Activated CD4-positive, alpha-beta memory T cell treated with anti-CD3 and anti-CD28 coated beads, Interleukin-2, amount 10 ng/mL, durations not matched to agents 7 days and 5 days (primary cell): ENCODE data around the gene SULT4A1. TPM values are rescaled to one million over a fixed set of nuclear protein-coding genes. Genes with fewer than 3 reads are reported as not detected.

Experiments
- CTCF ChIA-PET: fragments of 350-600 bp; sonication (Branson Sonifier 250); formaldehyde crosslinking; loops from one replicate; lab custom pipeline; 2021; ENCODE audit warnings: antibody characterized with exemption, inconsistent platforms; lab: Charles Lee
- POLR2A ChIA-PET: fragments of 350-600 bp; sonication (Branson Sonifier 250); formaldehyde crosslinking; loops from one replicate; lab custom pipeline; 2021; ENCODE audit warnings: antibody characterized with exemption; lab: Charles Lee
- DNase-seq: peaks from one replicate; pipeline ENCODE4 v3.0.0-alpha.2; 2020
- H3K27ac Mint-ChIP-seq: one replicate; pipeline ENCODE4 v1.8.0; 2021; ENCODE audit warnings: mild to moderate bottlenecking, mixed read lengths
- H3K27me3 Mint-ChIP-seq: one replicate; pipeline ENCODE4 v1.8.0; 2021; ENCODE audit warnings: mixed read lengths
- H3K36me3 Mint-ChIP-seq: one replicate; pipeline ENCODE4 v1.8.0; 2021; ENCODE audit warnings: low read depth, mixed read lengths
- H3K4me1 Mint-ChIP-seq: one replicate; pipeline ENCODE4 v1.8.0; 2021; ENCODE audit warnings: mixed read lengths
- H3K4me3 Mint-ChIP-seq: one replicate; pipeline ENCODE4 v1.8.0; 2021; ENCODE audit warnings: mild to moderate bottlenecking, mixed read lengths
- H3K9me3 Mint-ChIP-seq: one replicate; pipeline ENCODE4 v1.8.0; 2021; ENCODE audit warnings: mixed read lengths
- total RNA-seq, 2 experiments: library from RNA; stranded (reverse); gene quantifications; one replicate each; pipeline ENCODE4 v1.2.3, GENCODE V29; 2021

SULT4A1 gene
- total RNA-seq, 2 experiments from 2014 or later, result not detected

DNA sequence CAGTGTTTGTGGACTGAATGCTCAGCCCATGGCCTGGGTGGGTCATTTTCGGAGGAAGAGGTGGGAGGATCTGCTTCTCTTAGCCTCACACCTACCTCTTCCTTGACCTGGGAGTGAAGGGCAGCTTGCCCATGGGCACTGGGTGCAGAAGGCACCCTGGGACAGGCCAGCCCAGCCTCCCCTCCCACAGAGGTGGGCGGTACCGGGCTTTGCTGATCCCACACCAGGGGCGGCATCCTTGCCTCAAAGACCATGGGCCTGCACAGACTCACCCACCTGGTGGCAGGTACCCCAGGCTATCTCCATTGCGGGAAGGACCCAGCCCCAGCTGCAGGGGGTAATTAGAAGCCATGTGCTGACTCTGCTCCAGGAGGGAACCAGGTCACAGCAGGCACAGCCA, 31.0 kb upstream of the SULT4A1 start:
- H3K4me1 Mint-ChIP-seq, result no peaks in the 10 kb centered on the region
- H3K9me3 Mint-ChIP-seq, result no peaks in the 10 kb centered on the region
- no peak overlapping the region for H3K4me3 Mint-ChIP-seq
- H3K27ac Mint-ChIP-seq, result no peak overlapping the region
- POLR2A ChIA-PET, result no interaction called here
- CTCF ChIA-PET, result interaction anchor here (0.6 to 1.1 kb wide), 2 partner anchors 10 to 56 kb away, joined by 3 to 4 read pairs; no protein-coding TSS in a partner anchor
- H3K27me3 Mint-ChIP-seq, result peaks cover 35% of the 10 kb centered on the region
- H3K36me3 Mint-ChIP-seq, result no peaks in the 10 kb centered on the region
- DNase-seq, result no peak

DNA sequence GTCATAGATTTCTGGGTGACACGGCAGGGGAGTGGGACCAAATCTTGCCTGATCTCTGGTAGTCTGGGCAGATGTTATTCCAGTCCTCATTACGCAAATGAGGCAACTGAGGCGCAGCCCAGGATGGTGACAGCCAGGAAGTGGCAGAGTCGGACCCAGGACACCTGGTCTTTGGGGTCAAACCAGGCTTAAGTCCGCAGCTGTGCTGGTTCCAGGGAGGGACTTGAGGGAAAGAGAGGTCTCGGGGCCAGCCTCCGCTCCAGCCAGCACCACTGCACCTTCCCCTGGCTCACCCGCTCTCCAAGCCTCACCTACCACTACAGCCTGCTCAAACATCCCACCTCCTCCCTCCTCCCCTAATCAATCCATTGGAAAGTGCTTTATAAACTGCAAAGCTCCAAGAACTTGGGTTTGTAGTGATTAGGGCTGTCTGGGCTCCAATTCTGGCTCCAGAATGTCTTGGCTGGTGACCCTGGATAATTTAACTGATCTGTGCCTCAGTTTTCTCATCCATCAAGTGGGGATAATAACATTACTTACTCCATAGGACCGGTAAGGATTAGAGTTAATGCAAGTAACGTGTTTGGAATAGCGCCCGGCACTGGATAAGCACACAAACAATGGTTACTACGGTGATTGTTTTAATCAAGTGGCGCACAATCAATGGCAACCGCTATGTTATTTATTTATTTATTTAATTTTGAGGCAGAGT, 30.0 kb upstream of the SULT4A1 start:
- Mint-ChIP-seq H3K27me3 (peaks cover 36% of the 10 kb centered on the region), H3K4me3 (no peak overlapping the region)

DNA sequence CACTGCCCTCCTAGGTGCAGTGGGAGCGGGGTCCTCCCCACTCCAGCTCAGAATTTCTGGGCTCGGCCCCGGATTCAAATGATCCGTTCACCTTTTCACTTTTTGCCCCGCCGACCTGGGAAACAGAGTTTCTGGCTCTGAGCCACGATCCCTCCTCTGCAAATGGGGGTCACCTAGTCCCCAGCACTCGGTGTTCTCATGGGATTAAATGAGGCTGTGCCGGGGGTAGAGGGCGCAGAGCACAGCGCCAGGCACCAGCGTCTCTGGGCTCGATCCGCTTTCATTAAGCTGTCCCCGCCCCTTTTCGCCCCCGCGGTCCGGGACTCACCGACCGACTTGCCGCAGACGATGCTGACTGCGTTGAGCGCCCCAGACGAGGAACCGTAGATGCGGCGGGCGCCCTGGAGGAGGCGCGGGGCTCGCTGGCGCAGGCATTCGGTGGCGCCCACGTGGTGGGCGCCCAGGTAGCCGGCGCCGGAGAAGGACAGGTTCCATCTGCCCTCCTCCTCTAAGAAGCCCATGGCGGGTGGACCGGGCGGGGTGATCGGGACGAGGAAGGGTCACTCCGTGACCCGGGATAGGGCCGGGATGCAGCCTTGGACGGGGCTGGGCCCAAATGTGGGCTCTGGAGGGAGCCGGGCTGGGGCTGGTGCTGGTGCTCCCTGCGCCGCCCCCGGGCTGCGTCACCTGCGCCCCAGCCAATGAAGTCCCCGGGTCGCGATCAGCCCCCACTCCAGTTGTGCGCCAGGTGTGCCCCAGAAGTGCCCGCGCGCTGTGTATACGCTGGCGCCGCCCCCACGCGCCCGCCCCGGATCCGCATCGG, 29.3 kb upstream of the SULT4A1 start, which contains the start of gene PNPLA5:
Gene PNPLA5, minus strand, starts transcription at position 654 of the 823 bp plus-strand sequence. Its CDS starts 133 bp downstream, at position 521.
- Mint-ChIP-seq H3K4me3 (no peak within 1 kb of the TSS), H3K27ac (no peak within 1 kb of the TSS), H3K9me3 (no peaks in the 10 kb centered on the region), H3K27me3 (peaks cover 40% of the 10 kb centered on the region), H3K4me1 (no peaks in the 10 kb centered on the region), H3K36me3 (no peaks in the 10 kb centered on the region)
- POLR2A ChIA-PET, result no interaction called here
- DNase-seq, result no peak
- CTCF ChIA-PET, result no interaction called here

More for the DNA sequence above, 30.0 kb upstream of the SULT4A1 start:
- Mint-ChIP-seq H3K27ac (no peak overlapping the region), H3K9me3 (no peaks in the 10 kb centered on the region), H3K4me1 (no peaks in the 10 kb centered on the region), H3K36me3 (no peaks in the 10 kb centered on the region)
- ChIA-PET POLR2A (no interaction called here), CTCF (interaction anchor here (1.1 kb wide), 1 partner anchor 9 kb away, joined by 4 read pairs; no protein-coding TSS in a partner anchor)
- DNase-seq, result no peak

DNA sequence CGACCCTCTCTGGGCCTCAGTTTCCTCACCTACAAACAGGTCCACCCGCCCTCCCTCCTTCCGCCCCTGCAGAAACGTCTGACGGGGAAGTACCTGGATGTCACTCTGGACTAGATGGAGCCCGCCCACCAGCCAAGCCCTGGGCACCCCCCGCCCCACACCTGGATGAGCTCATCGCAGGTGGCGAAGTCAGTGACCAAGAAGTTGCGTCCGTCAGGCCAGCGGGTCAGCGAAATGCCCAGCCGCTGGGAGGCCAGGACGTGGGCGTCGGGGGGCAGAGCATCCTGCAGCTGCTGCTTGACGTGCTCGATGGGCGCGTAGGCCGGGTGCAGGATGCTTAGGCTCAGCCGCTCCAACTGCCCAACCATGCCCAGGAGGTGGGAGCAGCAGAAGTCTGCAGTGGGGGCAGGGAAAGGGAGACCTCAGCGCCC, 28.6 kb upstream of the SULT4A1 start:
- no peaks in the 10 kb centered on the region for H3K36me3 Mint-ChIP-seq
- H3K27ac Mint-ChIP-seq, result no peak overlapping the region
- no peak for DNase-seq
- H3K4me3 Mint-ChIP-seq, result no peak overlapping the region
- CTCF ChIA-PET, result no interaction called here
- no peaks in the 10 kb centered on the region for H3K4me1 Mint-ChIP-seq
- POLR2A ChIA-PET, result no interaction called here
- peaks cover 40% of the 10 kb centered on the region for H3K27me3 Mint-ChIP-seq
- no peaks in the 10 kb centered on the region for H3K9me3 Mint-ChIP-seq

DNA sequence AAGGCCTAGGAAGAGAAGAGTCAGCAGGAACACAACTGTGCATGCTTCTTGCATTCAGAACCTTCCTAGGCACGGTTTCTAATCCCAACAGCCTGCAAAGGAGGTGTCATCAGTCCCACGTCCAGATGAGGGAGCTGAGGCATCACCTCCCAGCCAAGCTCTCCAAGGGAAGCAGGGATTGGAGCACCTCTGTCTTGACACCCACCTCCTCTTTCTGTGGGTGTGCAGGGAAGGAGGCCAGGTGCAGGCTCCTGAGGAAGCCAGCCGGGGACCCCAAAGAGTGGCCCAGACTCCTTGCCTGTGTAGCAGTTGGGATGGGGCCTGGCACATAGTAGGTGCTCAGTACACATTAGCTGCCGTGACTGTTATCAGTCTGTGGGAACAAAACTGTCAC, 27.5 kb upstream of the SULT4A1 start:
- ChIA-PET CTCF (no interaction called here), POLR2A (no interaction called here)
- peaks cover 40% of the 10 kb centered on the region for H3K27me3 Mint-ChIP-seq
- H3K9me3 Mint-ChIP-seq, result no peaks in the 10 kb centered on the region
- no peaks in the 10 kb centered on the region for H3K4me1 Mint-ChIP-seq
- no peak overlapping the region for H3K4me3 Mint-ChIP-seq
- no peak overlapping the region for H3K27ac Mint-ChIP-seq
- DNase-seq, result no peak
- H3K36me3 Mint-ChIP-seq, result no peaks in the 10 kb centered on the region

DNA sequence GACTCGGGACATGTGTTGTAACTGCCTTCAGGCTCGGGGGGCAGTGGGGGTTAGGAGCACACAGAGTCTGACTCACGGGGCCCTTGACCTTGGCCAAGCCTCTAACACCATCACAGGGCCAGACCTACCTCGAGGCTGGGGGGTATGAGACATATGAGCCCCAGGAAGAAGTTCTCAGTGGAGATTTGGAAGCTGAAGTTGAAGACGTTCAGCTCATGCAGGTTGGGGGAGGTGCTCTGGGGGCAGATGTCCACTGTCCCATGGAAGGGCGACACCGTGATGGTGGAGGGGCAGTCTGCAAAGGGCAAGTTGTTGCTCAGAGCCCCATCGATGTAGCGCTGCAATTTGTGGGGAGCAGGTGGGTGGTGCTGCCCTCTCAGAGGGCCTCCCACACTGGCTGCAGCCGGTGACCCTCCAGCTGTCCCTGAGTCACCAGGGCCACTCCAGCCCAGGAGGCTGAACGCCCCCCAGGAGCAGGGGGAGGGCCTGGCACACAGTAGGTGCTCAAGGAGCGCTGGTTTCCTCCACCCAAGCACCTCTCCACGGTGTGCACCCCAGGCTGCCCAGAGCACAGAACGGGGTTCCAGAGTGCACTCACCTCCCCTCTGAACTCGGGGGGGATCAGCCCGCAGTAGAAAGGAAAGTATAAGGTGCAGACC, 27.0 kb upstream of the SULT4A1 start:
- Mint-ChIP-seq H3K27me3 (peaks cover 40% of the 10 kb centered on the region), H3K9me3 (no peaks in the 10 kb centered on the region), H3K36me3 (no peaks in the 10 kb centered on the region), H3K4me1 (no peaks in the 10 kb centered on the region), H3K27ac (no peak overlapping the region), H3K4me3 (no peak overlapping the region)
- ChIA-PET POLR2A (no interaction called here), CTCF (no interaction called here)
- no peak for DNase-seq

DNA sequence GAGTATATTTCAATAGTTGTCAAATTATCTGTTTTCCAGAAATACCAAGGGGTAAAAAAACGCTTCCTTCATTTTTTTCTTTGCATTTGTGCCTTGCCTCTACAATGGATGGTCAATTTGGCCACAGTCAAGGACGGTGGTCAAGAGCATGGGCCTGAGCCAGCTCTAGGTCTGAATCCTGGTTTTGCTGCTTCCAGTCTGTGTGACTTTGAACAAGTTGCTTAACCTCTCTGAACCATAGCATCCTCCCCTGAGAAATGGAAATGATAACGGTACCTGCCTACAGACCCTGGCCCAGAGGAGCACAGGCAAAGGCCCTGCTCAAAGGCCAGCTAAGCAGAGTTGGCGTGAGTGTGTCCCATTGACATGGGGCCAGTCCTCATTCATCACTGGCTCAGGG, 26.4 kb upstream of the SULT4A1 start:
- no peak for DNase-seq
- Mint-ChIP-seq H3K9me3 (no peaks in the 10 kb centered on the region), H3K27me3 (peaks cover 37% of the 10 kb centered on the region), H3K27ac (no peak overlapping the region), H3K4me3 (no peak overlapping the region), H3K4me1 (no peaks in the 10 kb centered on the region), H3K36me3 (no peaks in the 10 kb centered on the region)
- POLR2A ChIA-PET, result no interaction called here
- CTCF ChIA-PET, result interaction anchor here (0.7 kb wide), 1 partner anchor 114 kb away, joined by 5 read pairs; no protein-coding TSS in a partner anchor

DNA sequence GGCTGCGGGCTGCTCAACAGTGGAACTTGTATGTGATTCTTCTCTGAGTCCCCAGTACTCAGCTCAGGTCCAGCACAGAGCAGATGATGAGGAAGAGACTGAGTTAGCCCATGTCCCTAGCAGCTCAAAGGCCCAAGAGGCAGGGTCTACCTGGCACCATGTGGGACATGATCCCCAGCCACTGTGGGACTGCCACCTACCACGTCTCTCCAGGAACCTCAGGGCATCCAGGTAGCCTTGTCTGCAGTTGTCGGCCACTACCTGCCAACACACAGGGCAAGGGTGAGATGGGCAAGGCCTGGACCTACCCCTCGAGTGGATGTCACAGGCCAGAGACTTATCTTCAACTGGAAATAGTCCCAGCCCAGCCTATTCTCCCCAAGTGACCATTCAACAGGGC, 25.1 kb upstream of the SULT4A1 start:
- H3K36me3 Mint-ChIP-seq, result no peaks in the 10 kb centered on the region
- no peak overlapping the region for H3K4me3 Mint-ChIP-seq
- CTCF ChIA-PET, result interaction anchor here (1.1 kb wide), 1 partner anchor 27 kb away, joined by 3 read pairs; no protein-coding TSS in a partner anchor
- POLR2A ChIA-PET, result no interaction called here
- H3K9me3 Mint-ChIP-seq, result no peaks in the 10 kb centered on the region
- H3K27ac Mint-ChIP-seq, result no peak overlapping the region
- no peaks in the 10 kb centered on the region for H3K4me1 Mint-ChIP-seq
- no peak for DNase-seq
- peaks cover 35% of the 10 kb centered on the region for H3K27me3 Mint-ChIP-seq

DNA sequence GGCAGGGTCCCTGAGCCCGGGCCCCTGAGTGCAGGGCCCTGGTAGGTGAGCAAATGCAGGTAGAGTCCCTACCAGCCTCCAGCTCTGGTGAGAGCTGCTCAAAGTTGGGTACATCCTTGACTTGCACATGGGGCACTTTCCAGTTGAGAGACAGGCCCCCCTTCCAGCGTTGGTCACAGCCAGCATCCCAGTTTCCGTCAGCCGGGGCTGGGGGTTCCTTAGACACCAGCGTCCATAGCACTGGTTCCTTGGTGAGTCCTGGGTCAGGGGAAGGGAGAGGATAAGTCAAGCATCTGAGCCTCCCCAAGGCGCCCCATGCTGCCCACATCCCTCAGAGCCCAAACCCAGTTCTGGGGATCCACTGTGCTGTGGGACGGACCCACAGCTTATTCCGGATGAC, 23.9 kb upstream of the SULT4A1 start:
- Mint-ChIP-seq H3K9me3 (no peaks in the 10 kb centered on the region), H3K27ac (no peak overlapping the region), H3K27me3 (peaks cover 27% of the 10 kb centered on the region), H3K4me3 (no peak overlapping the region), H3K36me3 (no peaks in the 10 kb centered on the region), H3K4me1 (no peaks in the 10 kb centered on the region)
- CTCF ChIA-PET, result interaction anchor here (1.2 kb wide), 1 partner anchor 12 kb away, joined by 3 read pairs; no protein-coding TSS in a partner anchor
- no peak for DNase-seq
- POLR2A ChIA-PET, result no interaction called here

DNA sequence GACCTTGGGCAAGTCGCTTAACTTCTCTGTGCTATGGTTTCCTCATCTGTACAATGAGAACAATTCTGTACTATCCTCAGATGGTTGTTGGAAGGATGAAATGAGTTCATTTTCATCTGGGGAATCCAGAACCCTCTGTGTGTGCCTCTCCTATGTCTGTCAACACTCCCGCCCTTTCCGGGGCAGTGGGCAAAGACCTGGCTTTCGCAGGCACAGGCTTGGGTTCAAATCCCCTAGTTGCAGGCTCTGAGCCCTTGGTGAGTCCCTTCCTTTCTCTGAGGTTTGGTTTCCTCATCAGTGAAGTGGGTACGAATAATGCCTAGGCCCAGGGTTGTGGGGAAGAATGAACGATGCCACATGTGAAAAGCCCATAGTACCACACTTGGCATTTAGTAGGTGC, 23.5 kb upstream of the SULT4A1 start:
- no peak for DNase-seq

DNA sequence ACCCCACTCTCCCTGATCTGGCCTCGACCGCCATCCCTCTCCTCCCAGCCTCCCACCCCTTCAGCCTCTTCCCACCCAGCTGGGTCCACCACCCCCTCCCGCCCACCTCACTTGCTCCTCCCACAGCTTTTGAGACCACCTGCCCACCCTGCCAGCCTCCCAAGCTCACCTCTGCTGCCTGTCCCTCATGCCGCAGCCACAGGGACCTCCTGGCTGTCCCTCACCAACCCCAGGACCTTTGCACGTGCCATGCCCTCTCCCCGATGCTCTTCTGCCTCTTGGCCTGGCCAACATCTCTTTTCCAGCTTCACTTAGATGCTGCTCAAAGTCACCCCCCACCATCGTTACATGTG, 23.0 kb upstream of the SULT4A1 start:
- Mint-ChIP-seq H3K9me3 (no peaks in the 10 kb centered on the region), H3K27me3 (peaks cover 20% of the 10 kb centered on the region), H3K36me3 (no peaks in the 10 kb centered on the region), H3K4me1 (no peaks in the 10 kb centered on the region), H3K4me3 (no peak overlapping the region), H3K27ac (no peak overlapping the region)
- ChIA-PET POLR2A (no interaction called here), CTCF (interaction anchor here (0.6 to 1.3 kb wide), 10 partner anchors 9 to 1217 kb away, joined by 3 to 15 read pairs (median 3); partner anchors contain the start of gene EFCAB6)
- no peak for DNase-seq

More for the DNA sequence above, 23.5 kb upstream of the SULT4A1 start:
- Mint-ChIP-seq H3K36me3 (no peaks in the 10 kb centered on the region), H3K27me3 (peaks cover 25% of the 10 kb centered on the region), H3K4me1 (no peaks in the 10 kb centered on the region), H3K9me3 (no peaks in the 10 kb centered on the region), H3K27ac (no peak overlapping the region), H3K4me3 (no peak overlapping the region)
- POLR2A ChIA-PET, result no interaction called here
- CTCF ChIA-PET, result interaction anchor here (0.6 to 1.3 kb wide), 7 partner anchors 9 to 497 kb away, joined by 3 to 7 read pairs (median 3); no protein-coding TSS in a partner anchor

DNA sequence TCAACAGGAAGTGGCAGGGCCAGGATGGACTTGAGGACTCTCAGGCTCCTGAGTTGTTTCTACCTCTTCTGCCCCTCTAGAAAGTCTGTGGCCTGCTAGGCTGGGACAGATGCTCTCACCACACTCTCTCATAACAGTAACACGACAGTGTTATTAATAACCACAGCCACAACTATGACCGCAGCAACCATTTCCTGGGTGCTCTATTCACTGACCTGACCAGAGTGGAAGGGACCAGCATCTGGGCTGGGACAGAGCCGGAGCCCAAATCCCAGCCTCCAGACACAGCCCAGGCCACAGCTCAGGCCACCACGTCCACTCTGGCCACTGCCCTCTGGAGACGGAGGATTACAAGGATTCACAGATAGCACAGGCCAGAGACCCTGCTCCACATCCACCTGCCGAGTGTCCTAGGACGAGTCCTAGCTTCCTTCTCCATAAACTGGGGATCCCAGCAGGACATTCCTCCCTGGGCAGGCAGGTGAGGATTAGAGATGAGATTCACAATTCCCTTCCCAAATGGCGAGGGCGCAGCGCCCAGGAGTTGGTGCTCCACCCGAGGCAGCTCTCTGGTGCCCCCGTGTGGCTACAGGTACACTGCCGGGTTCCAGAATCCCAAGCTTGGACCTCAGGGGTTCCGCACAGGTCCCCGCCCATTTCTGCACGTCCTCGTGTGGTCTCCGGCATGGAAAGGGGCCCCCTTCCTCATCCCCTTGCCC, 22.4 kb upstream of the SULT4A1 start:
- H3K27ac Mint-ChIP-seq, result no peak overlapping the region
- no peaks in the 10 kb centered on the region for H3K9me3 Mint-ChIP-seq
- ChIA-PET POLR2A (no interaction called here), CTCF (interaction anchor here (0.8 to 1.3 kb wide), 9 partner anchors 8 to 1218 kb away, joined by 3 to 15 read pairs (median 3); partner anchors contain the start of gene EFCAB6)
- peaks cover 17% of the 10 kb centered on the region for H3K27me3 Mint-ChIP-seq
- no peaks in the 10 kb centered on the region for H3K4me1 Mint-ChIP-seq
- peak; percentile 50 for DNase-seq
- H3K36me3 Mint-ChIP-seq, result no peaks in the 10 kb centered on the region
- no peak overlapping the region for H3K4me3 Mint-ChIP-seq
